HG03039 (cell line): ENCODE results near the gene NUCB2.

ENCODE experiments used
- ATAC-seq: cut with Tn5 transposase; IDR thresholded peaks from one replicate; pipeline ENCODE4 v1.9.1; 2021; ENCODE audit warnings: mild to moderate bottlenecking, moderate library complexity; ENCODE audit not compliant: unreplicated experiment

NUCB2 gene

DNA sequence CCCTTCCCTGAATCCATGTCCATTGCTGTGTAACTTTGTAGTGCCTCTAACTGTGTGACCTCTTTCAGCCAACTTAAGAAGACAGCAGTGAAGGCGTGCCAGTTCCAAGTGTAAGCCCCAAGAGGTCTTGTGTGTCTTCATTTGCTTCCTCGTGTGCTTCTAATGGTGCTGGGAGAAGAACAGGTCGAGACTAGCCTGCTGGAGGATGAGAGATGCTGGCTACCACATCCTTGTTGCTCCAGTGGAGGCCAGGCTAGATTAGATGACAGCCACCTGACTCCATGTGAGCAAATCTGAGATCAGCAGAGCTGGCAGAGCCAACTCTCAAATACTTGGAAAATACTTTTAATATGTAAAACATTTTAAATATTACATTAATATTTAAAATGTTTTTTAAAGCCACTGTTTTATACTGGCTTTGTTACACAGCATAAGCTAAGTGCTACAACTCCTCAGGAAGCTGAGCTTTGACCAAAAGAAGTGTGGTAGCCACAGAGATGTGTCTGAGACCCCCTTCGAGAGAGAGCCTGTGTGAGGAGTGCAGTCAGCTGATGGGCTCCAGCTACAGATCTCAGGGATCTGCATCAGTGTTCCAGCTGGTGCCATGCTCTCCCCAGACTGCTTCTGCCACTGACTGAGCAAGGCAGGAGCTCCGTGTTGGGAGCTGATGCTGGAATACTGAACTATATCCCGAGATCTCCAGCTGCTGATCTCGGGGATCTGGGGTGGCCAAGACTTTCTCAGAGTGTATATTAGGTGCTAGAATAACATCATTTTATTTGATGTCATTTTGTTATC is 103.0 kb downstream of the NUCB2 start:
- no peak for ATAC-seq

- no peak for ATAC-seq
Measured at GRCh38 chr11:17381156-17381555, 104.6 kb downstream of the NUCB2 start.
